HG02571 (cell line): Measurements from ENCODE around the gene ADGB.
"Not testable (repeated sequence)": the region's sequence is repeated elsewhere in the genome, so short reads cannot be mapped to it uniquely, and the experiment has no call there.

Source experiments
- ATAC-seq: cut with Tn5 transposase; IDR thresholded peaks from one replicate; pipeline ENCODE4 v1.9.1; 2021; ENCODE audit warnings: mild to moderate bottlenecking, moderate library complexity; ENCODE audit not compliant: unreplicated experiment

ADGB gene

DNA sequence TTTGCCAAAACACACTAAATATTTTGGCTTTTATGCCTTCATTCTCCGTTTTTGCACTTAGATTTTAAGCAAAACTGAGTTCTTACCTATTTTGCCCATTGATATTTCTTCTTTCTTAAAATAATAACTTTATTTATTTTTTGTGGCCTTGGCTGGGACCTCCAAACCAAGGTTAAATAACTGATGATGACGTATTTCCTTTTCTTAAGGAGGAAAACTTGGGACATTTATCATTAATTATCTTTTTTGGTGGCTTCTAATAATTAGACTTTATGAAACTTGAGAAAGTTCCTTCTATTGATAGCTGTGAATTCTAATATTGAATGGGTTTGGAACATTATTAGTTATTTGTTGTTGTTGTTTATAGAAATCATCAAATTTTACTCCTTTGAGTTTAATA is 154.5 kb downstream of the ADGB start:
- no peak for ATAC-seq

DNA sequence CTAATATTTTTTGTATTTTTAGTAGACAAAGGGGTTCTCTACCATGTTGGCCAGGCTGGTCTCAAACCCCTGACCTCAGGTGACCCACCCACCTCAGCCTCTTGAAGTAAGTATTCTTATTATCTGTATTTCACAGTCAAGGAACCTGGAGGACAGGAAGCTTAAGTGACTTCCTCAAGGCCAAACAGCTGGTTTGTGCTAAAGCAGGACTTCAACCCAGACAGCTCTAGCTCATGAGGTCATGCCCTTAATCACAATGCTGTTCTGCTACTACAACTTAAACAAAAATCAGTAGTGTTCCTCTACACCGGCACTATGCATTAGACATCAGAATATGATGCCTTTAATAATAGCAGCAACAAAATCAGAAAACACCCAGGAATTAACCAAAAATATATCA is 168.9 kb downstream of the ADGB start:
- ATAC-seq = no peak

DNA sequence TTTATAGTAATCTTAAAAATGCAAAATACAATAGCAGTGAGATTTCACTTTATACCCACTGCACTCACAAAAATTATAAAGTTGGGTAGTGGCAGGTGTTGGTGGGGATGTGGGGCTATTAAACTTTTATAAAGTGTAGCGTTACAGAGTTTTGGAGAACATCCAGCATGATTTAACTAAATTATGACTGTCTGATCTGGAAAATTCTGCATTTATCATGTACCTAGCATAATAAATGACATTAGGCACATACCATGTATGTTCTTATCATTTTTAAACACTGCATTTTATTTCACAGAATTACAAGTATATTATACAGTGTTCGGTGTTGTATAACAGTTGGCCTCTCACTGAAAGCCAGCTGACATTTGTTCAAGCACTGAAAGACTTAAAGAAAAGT is 169.9 kb downstream of the ADGB start:
- ATAC-seq = no peak

DNA sequence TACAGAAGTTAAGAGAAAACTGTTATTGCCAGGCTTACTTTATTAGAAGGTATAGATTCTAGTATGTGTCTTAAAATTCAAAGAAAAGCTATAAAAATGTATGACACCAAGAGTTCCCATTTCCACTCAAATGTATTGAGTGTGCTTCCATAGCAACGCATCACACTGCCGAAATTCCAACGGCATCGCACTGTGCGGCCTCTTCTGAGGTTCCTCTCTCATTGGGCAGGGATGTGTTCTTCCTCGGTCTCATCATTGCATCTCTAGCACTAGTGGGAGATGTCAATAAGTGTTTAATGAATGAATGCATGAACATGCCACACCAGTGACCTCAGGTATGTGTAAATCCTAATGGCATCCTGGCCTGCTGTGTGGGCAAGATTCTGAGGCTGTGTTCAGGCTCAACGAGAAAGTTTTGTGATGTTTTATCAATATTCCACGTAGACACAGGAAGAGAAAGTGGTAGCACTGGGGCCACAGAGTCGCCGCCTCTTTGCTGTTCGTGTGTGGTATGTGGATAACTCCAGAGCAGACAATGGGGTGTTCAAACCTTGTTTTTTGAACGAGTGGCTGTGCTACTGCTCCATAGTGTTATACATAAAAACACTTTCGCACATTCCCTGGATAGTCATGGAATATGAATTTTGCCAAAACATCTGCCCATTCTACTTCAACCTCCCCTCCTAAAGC is 171.6 kb downstream of the ADGB start:
- no peak for ATAC-seq

DNA sequence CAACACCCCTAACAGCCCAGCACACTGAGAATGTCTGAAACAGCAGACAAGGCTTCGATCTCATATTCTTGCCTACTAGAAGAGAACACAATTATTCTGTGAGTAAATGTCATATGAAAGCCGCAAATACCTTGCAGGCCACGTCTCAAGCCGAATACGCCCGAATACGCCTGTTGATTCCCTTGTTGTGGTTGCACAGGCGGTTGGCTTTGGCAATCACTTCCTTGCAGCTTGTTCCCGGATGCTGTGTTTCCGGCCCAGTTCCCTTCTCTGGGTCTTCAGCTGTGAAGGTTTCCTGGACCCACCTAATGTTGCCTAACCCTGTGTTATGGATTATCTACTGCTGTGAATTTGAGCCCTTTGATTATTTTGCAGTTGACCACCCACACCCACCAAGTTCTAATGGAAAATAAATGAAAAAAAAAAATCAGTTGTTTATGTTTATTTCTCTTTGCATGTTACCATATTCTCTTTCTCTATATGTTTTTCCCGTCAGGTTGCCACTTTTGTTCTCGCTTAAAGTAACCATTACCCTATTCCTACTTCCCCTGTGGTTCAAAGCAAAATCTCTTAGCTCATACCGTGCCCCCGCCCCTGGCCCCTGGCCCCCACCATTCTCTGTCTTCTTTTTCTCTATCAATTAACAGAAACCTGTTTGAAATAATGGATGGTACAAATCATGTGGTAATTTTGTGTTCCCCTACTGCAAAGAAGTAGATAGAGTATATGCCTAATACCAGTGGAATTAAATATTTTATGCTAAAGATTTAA is 172.4 kb downstream of the ADGB start:
- no peak for ATAC-seq

DNA sequence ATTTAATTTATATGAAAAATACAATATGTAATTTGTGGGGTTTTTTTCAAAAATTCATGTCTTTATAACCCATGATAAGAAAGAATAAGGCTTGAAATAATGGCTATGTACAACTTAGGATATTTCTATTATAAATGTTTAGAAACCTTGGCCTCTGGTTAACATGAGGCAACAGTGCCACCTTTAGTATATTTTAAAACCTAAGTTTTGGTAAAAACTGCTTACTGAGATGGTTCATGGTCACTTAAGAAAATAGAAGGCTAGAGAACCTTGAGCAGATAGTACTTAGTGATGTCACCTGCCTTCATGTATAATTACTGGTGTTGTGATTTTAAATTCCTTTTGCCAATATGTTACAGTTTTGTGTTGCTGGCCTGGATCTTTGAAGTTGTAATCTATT is 176.4 kb downstream of the ADGB start:
- no peak for ATAC-seq

DNA sequence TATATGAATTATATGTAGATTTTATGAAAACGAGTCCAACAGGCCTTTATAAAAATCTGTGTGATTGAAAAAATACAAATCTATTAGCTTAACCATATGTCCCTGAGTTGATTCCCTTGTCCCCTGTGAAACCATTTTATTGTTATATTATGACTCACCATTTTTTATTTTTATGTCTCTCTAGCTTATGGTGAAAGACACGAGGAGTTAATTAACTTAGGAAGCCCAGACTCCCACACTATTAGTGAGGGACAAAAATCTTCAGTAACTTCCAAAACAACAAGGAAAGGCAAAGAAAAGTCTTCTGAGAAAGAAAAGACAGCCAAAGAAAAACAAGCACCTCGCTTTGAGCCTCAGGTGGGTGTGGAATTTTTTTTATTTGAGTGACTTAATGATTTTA is 183.1 kb downstream of the ADGB start:
- ATAC-seq = no peak

DNA sequence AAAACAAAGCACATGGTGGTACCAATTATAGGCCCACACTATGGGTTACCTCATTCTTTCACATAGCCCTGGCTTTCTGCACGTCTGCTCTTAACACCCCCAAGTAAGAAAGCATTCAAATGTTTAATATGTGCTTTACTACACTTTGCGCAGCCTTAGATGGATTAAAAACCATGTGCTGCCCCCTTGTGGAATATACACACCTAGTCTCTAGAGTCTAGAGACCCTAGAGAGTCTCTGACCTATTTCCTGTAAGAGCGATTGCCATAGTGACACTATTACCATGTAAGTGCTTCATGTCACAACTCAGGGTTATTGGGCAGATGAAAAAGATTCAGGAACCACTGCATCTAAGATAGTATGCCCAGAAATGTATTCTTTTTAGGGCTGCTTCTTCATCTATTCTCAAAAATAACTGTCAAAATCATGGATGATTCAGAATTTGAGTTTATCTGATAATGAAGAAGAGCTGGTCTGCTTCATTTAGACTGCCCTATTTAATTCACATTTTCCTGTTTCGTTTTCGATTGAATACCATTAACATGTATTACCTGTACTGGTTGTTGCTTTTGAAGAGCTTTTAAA is 186.3 kb downstream of the ADGB start:
- peak; percentile 75 for ATAC-seq

DNA sequence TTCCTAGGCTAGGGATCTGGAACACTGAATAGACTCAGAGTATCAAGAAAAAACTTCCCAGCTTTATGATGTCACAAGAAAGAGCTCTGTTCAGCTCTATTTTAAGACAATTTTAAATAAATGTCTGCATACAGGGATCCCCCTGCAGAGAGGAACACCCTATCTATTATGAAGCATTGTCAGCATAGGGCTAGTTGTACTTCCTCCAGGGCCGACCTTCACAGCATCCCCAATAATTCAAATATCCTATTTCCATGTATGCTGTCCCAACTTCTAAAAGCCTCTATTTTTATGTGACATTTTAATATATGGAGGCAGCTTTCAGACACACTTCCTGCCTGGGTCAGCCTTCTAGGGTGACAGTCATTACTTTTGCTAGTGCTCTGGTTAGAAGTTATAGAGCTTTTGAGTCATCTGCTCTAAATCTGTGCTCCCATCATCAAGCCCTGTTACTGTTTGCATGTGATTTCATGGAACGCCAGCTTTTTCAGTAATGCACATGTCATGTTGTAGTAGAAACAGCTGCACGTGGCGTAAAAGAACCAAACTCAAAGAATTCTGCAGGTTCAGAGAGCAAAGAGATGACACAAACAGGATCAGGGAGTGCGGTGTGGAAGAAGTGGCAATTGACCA is 189.2 kb downstream of the ADGB start:
- ATAC-seq = no peak

DNA sequence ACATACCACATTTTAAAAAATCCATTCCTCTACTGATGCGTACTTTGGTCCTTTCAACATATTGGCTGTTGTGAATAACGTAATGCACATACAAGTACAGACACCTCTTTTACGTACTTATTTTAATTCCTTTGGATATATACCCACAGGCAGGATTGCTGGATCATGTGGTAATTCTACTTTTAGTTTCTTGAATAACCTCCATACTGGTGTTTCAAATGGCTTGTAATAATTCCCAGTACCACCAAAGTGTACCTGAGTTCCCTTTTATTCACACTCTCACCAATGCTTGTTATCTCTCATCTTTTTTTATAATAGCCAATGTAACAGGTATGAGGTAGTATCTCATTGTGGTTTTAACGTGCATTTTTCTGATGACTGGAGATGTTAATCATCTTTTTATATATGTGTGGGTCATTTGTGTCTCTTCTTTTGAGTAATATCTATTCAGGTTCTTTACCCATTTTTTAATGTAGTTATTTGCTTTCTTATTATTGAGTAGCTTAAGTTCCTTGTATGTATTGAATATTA is 191.9 kb downstream of the ADGB start:
- ATAC-seq = no peak

DNA sequence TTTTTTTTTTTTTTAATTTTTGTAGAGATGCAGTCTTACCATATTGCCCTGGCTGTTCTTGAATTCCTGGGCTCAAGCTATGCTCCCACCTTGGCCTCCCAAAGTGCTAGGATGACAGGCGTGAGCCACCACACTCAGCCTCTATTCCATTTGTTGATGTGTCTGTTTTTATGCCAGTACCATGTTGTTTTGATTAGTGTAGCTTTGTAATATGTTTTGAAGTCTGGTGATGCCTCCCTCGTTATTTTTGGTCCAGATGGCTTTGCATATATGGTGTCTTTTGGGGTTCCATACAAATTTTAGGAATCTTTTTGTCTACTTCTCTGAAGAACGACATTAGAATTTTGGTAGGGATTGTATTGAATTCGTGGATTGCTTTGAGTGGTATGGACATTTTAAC is 193.2 kb downstream of the ADGB start:
- no peak for ATAC-seq

DNA sequence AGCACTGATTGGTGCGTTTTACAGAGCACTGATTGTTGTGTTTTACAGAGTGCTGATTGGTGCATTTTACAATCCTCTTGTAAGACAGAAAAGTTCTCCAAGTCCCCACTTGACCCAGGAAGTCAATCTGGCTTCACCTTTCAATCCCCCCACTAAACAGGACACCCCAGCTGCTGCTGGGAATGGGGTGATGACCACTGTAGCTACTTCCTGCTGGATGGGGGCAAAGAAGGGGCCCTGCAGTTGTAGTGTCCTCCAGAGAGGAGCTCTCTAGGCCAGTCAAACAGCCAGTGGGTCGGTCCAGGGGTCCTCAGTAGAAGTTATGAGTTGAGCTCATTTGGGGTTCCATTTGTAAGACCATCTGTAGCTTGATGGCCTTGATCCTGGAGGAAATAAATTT is 194.4 kb downstream of the ADGB start:
- ATAC-seq = not testable (repeated sequence)

DNA sequence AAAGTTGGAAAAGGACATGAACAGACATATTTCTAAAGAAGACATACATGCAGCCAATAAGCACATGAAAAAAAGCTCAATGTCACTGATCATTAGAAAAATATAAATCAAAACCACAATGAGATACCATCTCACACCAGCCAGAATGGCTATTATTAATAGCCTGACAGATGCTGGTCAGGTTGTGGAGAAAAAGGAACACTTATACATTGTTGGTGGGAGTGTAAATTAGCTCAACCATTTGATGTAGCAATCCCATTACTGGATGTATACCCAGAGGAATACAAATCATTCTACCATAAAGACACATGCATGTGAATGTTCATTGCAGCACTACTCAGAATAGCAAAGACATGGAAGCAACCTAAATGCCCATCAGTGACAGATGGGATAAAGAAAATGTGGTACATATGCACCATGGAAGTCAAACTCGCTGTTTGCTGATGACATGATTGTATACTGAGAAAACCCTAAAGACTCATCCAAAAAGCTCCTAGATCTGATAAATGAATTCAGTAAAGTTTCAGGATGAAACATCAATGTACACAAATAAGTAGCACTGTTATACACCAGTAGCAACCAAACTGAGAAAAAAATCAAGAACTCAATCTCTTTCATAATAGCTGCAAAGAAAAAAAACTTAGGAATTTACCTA is 196.8 kb downstream of the ADGB start:
- no peak for ATAC-seq

DNA sequence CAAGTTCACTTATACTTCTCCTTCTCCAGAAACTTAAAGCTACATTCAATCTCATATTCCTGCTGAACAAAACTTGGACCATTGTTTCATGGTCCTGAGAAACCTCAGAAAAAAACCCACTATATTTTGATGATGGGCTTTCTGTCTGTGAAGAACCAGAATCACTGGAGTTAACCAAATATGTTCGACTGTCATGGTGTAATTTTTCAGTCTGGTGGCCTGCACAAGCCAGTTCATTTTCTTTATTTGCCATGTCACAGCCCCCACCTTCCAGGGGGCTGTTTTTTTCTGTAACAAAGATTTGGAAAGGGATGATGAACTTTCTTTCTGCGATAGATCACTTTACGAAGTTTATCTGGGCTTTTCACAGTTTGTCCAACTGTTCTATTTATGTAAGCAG is 204.4 kb downstream of the ADGB start:
- not testable (repeated sequence) for ATAC-seq

DNA sequence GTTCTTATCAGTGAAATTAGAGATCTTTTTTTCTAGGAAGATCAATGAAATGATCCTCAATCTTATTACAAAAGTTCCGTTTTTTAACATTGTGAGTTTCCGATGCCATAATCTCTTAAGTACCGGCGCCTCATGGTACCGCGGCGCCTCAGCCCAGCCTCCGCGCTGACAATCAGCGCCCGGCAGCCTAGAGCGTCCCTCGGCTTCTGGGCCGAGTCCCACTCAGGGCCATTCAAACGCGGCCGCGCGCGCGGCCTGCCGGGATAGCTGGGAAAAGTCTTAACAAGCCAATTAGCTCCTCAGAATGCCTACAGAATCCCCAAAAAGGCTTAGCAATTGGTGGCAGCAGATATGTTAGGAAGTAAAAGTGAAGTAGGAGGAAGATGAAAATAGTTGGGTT is 204.8 kb downstream of the ADGB start:
- no peak for ATAC-seq

DNA sequence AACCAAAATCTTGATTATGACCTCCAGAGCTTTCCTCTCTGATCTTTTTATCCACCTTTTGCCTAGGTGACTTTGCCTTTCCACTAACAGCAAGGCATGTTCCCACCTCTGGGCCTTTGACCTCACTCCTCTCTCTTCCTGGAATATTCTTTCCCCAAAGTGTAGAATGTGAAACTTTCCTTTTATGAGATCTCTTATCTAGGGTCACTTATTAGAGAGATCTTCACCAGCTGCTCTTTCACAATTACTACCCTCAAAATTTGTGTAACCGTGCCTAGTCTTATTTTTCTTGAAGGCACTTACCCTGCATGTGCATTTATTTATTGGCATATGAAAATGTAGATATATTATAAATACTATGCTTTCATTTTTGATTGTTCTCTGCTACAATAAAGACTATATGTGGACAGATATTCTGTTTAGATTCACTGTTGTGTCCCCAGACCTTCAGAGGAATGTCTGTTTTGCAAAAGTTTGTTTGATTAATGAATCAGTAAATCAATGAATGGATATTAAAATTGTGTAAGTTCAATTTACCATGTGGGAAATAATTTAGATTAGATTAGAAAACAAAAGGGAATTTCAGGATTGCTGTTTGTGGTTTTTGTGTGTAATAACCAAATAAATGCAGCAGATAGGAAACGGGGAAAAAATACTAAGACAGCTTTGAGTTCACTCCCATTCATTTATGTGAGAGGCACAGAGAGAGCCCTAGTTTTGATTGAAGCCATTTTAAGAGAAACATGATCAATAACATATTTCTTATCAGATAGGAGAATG is 207.0 kb downstream of the ADGB start:
- ATAC-seq = no peak

DNA sequence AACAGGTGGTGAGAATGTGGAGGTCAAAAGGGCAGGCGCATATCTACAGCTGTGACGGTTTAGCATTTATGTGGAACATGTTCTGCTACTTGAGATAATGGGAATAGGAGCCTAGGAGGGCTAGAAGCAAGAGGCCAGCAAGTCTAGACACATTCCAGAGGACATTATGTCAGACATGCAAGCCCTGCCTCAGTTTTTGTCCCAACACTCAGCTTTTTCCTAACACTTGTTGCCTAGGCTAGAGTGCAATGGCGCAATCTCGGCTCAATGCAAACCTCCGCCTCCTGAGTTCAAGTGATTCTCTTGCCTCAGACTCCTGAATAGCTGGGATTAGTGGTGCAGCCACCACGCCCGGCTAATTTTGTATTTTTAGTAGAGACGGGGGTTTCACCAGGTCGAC is 210.2 kb downstream of the ADGB start:
- ATAC-seq = not testable (repeated sequence)

DNA sequence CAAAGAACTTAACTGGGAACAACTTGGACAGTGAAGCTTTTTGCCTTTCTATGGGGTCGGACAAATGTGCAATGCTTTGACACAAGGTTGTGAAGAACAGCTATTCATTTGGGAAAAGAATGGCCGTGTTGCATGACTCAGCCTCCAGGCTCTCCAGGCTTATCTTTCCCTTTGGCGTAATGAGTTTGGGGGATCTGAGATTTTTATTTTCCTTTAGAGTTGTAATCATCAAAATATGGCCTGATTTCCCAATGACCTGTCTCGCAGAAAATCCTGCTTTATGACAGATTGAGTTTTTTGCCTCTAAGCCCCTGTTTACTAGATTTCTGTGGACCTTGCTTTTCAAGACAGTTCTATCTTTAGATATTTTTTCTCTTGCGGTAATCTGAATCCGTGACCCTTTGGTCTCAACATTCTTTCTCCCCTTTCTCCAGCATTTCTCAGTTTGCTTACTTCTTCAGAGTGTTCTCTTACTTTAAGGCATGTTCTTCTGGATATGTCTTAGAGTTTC is 214.1 kb downstream of the ADGB start:
- not testable (repeated sequence) for ATAC-seq

DNA sequence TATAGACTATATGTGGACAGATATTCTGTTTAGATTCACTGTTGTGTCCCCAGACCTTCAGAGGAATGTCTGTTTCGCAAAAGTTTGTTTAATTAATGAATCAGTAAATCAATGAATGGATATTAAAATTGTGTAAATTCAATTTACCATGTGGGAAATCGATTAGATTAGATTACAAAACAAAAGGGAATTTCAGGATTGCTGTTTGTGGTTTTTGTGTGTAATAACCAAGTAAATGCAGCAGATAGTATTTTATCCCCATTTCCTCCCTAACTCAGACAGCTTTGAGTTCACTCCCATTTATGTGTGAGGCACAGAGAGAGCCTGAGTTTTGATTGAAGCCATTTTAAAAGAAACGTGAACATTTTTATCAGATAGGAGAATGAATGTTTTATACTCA is 214.8 kb downstream of the ADGB start:
- ATAC-seq = no peak

DNA sequence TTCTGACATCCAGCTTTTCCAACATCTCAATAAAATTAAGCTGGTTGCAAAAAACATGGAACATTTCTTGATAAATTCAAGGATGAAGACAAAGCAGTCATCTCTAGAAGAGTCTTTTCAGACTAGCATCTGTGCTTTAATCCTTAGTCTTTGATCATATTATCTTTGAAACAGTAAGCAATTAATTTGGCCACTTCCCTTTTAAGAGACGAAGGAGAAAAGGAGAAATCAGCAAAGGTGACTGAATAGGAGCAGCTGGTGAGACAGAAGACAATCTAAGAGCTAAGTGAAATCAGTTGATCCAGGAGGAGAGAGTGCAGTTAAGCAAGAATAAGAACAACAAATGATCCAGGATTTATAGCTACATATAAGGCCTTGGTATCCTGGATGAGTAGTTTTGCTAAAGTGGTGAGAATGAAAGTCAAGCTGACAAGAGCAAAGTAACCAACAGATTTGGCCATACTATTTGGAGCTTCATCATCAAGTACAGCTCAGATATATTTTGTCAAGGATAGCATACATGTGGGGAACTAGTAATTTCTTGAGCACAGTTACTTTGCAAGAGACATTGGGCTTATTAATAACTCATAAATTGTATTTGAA is 215.5 kb downstream of the ADGB start:
- no peak for ATAC-seq
